MM.1S (cell line): ENCODE results near the gene FAM43A.

Experiments
- CTCF ChIP-seq: fragments of 300-600 bp; sonication (generic); IDR thresholded peaks from 2 replicates; pipeline ENCODE4 v1.5.1; 2016; ENCODE audit warnings: antibody characterized with exemption, low read length, mixed read lengths
- EZH2 ChIP-seq: fragments of 300-600 bp; sonication (generic); optimal IDR thresholded peaks from 2 replicates; pipeline ENCODE3; 2017; ENCODE audit warnings: low read depth, mild to moderate bottlenecking, antibody characterized with exemption, low read length, mixed read lengths

- TF ChIP-seq EZH2 = no peak
- TF ChIP-seq CTCF = no peak
These were observed 13.5 kb upstream of the FAM43A start, which contains the start of gene LSG1 for GRCh38 chr3:194671900-194672808.
